GM19463 (cell line): ENCODE results near the gene CAPZA1.

Experiments used
- ATAC-seq: cut with Tn5 transposase; IDR thresholded peaks from one replicate; pipeline ENCODE4 v1.9.1; 2021; ENCODE audit warnings: mild to moderate bottlenecking, moderate library complexity; ENCODE audit not compliant: unreplicated experiment

The CAPZA1 gene

DNA sequence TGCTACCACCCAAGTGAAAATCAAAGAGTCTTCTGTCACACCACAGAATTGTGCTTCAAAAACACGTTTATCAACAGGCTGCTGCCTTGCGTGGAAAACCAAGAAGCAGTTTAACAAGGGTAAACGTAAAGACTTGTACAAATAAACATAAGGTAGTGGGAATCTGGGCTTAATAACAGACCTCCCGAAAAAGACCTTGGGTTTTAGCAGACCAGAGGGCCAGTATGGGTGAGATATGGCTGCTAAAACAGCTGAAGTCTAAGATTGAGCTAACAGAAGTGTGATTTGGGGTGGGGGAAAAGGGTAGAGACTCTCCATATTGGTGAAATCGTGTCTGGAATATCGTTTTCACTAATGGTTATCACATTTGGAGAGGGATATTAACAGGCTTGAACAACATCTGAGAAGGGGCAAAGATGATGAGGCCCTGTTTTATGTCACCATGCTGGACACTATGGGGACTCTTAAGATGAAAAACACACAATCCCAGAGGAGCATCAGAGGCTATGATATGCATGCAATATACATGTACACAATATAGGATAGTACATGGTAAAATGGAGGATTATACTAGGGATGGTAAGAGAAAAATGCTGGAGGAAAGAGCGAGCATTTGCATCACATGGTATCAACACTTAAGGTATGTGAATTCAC, 56.2 kb downstream of the CAPZA1 start:
- no peak for ATAC-seq

DNA sequence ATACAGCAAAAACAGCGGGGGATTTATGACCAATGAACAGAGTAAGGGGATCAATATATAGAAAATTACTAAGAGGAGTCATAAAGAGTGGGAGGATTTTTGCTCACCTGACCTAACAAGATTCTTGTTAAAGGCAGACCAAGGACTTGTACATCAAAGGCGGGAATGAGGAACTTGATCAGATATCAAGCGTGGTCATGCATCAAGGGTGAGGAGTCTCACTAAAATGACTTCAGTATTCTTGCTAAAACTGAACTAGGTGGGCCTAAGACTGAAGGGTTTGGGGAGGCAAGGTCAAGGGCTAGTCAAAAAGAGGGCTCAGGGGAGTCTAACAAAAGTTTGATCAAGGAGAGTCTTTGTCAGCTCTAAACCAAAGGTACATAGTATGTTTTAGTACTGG, 56.9 kb downstream of the CAPZA1 start:
- ATAC-seq = no peak

DNA sequence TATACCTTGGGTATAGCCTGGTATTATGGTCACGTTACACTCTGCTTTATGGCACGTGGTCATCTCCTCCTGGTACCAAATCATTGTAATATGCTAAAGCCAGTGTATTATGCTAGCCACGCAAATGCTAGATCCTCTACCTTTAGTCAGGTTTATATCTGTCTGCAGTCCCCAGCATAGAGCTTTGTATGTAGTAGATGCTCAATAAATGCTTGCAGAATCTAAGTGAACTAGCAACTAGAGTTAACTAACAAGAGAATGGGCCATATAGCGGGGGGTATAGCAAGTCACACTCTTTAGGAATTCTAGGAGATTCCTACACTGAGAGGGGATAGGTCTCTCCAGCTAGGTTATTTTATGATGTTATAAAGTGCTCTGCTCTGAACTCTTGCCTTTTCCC, 57.9 kb downstream of the CAPZA1 start:
- ATAC-seq = no peak

DNA sequence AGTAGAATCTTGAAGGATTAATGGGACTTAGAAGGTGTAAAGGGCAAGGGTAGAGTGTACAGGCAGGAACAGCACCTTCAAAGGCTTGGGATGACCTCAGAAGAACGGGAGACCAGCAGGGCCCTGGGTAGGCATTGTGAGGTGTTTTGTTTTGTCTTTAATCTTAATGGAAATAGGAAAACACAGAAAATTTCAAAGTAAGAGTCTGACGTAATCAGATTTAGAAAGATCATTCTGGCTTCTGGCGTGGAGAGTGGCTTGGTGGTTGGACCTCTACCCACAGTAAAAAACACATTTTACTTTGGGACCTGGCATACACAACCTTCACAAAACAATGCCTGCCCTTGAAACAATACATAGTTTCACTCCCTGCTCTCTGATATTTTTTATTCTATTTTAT, 59.0 kb downstream of the CAPZA1 start:
- ATAC-seq = no peak

DNA sequence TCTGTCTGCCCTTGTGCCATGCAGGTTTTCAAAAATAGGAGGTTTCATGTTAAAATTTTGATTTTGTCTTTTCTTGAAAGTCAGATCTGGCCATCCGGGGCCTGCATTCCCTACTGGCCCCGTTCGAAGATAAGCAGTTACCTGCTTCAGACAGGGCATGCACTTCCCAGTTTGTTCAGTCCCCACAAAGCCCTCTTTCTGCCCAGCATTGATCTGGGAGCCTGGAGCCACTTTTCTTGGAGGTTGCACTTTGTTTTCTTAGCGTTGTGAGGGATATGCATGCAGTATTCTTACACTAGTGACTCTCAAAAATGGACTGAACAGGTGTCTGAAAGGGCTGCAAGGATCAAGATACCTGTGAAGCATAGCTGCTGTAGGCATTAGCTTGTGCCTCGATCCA, 66.3 kb downstream of the CAPZA1 start:
- ATAC-seq = no peak

DNA sequence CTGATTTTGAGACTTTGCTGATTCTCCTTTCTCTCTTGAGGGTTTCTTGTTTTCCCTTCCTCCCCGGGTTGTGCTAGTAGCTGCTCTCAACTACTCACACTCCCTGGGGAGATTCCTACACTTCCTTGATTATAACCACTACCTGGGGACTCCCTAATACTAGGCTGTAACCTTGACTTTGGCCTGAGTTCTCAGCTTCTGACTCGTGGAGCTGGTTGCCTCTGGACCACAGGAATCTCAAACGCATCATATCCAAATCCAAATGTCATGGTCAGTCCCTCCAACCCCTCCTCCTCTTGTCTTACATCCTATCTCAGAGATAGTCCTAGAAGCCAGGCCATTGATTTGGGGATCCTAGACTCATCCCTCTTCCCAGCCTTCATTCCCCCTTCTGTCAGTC, 66.8 kb downstream of the CAPZA1 start:
- ATAC-seq = no peak

DNA sequence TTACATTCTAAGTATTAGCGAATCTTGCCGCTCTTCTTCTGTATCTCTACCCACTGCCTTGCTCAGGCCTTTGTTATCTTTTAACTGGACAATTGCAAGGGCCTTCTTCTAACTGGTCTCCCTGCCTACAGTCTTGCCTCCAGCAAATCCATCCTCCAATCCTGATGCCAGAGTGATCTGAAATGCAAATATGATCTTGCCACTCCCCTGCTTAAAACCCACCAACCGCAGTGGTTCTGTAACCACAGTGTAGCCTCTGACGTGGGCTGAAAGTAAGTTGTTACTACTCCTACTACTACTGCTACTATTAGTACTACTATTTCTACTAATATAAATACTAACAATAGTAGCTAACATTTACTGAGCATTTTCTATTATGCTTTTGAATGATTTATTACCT, 67.2 kb downstream of the CAPZA1 start:
- no peak for ATAC-seq

DNA sequence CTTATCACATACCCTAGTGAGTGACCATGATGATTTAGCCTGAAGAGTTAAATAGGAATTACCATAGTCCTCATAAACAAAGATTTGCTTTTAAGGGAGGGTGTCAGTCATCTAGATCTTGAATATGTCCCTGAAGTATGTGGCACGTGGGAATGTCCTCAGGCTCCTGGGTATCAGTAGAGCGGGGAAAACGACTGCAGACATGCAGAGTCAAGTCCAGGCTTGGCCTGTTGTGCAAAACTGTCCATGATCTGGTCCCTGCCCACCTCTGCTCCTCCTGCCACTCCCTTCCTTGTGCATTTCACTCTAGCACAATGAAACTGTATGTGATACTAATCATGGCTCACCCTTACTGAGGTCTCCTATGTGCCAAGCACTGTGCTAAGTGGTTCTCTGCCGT, 67.7 kb downstream of the CAPZA1 start:
- no peak for ATAC-seq

DNA sequence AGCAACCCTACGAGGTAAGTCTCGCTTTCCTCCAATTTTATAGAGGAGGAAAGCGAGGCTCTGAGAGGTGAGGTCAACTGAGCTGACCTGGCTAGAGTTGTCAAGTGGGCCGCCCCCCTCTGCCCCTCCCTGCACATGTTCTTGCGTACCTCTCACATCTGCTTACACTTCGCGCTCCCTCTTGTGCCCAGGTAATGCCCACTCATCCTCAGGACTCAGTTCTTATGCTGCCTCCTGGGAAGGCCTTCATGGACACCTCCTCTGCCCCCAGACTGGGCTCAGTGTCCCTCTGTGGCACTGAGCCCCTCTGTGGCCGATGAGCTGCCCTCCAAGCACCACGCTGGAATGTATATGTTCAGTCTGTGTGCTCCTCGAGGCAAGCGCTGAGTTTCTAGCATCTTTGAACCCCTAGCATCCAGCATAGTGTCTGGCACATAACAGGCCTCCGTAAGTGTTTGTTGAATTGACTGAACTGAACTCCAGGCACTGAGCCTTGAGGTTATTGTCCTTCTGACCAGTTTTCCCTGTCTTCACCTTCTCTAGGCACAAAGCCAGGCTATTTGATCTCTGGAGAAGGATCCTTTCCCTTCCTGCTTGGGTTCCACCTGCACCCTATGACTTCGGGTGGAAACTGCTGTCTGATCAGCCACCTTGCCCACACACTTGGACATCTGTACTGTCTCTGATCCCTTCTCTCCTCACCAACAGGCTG, 68.3 kb downstream of the CAPZA1 start:
- ATAC-seq = no peak

DNA sequence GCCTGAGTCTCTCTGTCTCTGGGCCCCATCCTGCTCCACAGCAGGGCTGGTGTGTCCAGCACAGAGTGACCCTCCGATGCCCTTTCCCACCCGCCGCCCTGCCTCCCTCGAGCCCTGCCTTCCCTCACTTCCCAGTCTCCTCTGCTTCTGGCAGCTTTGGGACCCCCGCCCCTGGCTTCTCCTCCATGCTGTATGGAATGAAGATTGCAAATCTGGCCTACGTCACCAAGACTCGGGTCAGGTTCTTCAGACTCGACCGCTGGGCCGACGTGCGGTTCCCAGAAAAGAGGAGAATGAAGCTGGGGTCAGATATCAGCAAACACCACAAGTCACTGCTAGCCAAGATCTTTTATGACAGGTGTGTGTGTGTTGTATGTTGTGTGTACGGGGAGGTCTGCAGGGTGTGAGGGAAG, 69.2 kb downstream of the CAPZA1 start:
- no peak for ATAC-seq

DNA sequence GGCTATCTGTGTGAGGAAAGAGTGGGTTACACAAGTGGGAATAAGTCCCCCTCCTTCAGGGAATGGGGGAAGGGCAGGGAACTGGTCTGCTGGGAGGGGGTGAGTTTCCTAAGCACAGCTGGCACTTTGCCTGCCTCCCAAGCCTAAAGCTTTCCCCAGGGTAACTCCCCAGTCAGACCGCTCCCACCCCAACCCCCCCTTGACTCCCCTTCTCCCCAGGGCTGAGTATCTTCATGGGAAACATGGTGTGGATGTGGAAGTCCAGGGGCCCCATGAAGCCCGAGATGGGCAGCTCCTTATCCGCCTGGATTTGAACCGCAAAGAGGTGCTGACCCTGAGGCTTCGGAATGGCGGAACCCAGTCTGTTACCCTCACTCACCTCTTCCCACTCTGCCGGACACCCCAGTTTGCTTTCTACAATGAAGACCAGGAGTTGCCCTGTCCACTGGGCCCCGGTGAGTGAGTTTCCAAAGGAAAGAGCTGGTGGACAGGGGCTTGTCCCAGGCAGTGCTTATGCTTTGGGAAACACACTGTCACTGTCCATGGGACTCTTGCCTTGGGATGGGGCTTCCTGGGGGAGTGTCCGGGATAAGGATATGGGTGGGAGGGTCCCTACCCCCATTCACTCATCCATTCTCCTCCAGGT, 69.7 kb downstream of the CAPZA1 start:
- no peak for ATAC-seq

DNA sequence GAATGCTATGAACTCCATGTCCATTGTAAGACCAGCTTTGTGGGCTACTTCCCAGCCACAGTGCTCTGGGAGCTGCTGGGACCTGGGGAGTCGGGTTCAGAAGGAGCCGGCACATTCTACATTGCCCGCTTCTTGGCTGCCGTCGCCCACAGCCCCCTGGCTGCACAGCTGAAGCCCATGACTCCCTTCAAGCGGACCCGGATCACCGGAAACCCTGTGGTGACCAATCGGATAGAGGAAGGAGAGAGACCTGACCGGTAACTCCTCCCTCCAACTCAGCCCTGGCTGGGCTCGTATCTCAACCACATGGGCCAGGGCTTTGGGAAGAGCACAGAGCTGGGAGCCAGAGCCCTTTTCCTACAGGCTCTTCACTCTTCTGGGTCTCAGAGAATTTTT, 70.2 kb downstream of the CAPZA1 start:
- no peak for ATAC-seq

DNA sequence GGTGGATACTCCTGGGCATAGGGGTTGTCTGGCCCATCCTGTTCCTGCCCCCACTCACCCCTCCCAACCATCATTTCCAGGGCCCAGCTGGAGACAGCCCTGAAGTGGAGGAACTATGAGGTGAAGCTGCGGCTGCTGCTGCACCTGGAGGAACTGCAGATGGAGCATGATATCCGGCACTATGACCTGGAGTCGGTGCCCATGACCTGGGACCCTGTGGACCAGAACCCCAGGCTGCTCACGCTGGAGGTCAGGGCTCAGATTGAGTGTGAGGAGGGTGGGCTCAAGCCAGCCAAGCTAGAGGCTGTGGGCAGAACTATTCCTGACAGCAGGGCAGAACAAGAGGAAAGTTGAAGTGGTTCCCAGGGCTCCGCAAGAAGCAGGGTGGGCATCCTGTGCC, 73.0 kb downstream of the CAPZA1 start:
- no peak for ATAC-seq

DNA sequence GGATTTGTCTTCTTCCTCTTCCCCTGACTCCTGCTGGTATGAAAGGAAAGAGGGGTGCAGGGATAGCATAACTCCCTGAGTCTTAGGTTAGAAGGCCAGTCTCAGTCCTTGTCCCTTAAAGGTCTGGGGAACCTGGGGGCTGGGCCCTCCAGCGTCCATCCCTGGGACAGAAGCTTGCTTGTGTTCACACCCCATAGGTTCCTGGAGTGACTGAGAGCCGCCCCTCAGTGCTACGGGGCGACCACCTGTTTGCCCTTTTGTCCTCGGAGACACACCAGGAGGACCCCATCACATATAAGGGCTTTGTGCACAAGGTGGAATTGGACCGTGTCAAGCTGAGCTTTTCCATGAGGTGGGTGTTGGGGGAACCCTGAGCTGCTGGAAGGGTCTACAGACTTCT, 74.2 kb downstream of the CAPZA1 start:
- no peak for ATAC-seq

DNA sequence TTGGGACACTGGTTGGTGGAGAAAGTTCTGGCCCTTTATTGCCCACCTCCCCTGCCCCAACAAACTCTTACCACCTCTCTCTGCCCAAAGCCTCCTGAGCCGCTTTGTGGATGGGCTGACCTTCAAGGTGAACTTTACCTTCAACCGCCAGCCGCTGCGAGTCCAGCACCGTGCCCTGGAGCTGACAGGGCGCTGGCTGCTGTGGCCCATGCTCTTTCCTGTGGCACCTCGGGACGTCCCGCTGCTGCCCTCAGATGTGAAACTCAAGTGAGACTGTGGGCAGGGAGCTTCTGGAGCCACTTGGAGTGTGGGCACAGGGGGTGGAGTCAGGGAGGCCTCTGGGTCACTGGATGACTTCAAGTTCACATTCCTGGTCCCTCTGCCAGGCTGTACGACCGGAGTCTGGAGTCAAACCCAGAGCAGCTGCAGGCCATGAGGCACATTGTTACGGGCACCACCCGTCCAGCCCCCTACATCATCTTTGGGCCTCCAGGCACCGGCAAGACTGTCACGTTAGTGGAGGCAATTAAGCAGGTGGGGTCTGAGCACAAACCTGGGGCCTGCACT, 74.8 kb downstream of the CAPZA1 start:
- ATAC-seq = no peak

DNA sequence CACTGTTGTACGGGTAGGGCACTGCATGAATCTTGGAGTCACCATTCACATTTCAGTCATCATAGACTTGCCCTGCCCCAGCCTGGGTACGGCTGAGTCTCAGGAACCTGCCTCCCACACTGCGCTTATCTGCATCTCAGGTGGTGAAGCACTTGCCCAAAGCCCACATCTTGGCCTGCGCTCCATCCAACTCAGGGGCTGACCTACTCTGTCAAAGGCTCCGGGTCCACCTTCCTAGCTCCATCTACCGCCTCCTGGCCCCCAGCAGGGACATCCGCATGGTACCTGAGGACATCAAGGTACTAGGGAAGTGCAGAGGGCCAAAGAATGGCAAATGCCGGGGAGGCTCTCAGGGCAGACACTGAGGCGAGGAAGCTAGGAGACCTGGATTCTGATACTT, 75.6 kb downstream of the CAPZA1 start:
- no peak for ATAC-seq

DNA sequence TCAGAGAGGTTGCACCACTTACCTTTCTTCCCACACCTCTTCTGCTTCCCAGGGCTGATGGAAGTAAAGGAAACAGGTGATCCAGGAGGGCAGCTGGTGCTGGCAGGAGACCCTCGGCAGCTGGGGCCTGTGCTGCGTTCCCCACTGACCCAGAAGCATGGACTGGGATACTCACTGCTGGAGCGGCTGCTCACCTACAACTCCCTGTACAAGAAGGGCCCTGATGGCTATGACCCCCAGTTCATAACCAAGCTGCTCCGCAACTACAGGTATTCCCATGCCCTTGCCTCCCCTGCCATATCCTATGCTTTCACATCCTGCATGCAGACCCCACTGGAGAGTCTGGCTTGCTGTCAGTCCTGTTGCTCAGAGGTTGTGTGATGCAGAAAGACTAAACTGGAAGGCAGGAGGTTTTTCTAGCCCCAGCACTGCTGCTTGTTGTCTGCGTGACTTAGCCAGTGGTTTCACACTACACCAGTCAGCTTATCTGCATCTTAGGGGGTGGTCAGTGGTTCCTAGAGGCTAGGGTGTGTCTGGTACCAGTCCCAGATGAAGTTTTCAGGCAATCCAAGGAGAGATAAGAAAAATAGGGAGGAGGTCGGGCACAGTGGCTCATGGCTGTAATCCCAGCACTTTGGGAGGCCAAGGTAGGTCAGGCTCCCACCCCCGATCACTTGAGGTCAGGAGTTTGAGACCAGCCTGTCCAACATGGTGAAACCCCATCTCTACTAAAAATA, 77.1 kb downstream of the CAPZA1 start:
- no peak for ATAC-seq

DNA sequence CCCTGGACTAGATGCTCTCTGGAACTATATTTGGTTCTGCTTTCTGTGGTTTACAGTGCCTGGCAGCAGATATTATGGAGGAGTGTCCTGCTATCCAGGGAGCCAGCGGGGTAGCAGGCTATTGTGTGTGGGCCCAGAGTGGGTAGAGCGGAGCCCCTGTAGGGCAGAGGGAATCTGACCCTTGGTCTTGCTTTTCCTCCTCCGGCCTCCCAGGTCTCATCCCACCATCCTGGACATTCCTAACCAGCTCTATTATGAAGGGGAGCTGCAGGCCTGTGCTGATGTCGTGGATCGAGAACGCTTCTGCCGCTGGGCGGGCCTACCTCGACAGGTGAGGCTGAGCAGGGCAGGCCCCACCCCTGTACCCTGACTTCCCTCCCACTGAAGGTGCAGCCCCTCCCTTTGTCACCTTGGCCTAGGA, 78.2 kb downstream of the CAPZA1 start:
- ATAC-seq = no peak

DNA sequence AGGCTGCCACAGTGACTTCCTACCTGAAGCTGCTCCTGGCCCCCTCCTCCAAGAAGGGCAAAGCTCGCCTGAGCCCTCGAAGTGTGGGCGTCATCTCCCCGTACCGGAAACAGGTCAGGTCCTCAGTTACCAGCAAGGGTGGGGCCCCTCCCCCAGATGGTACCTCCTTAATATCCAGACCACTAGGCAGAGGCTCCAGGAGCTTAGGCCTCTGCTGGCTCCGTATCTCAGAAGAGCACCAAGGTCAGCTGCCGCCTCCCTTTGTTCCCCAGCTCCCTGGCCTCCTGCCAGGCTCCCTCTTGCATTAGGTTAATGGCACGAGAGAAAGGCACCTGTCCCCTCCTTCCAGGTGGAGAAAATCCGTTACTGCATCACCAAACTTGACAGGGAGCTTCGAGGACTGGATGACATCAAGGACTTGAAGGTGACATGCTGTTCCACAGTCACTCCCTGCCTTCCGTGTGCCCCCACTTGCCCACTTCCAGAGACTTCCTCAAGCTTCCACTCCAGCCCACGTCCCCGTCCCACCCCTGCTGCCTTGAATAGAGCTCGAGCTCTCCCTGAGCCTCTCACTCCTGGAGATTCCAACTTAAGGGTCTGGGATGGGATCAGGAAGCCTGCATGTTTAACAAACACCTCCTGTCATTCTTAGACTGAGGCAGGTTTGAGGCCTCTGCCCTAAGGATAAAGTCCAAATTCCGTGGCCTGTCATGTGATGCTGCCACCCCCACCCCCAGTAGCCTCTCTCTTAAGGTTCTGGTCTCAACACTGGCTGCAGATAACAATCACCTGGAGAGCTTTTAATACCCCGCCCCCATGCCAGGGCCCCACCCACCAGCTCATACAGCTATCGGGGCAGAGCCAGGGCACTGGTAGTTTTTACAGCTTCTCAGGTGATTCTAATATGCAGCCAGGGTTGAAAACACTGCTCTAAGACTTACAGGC, 79.0 kb downstream of the CAPZA1 start:
- ATAC-seq = no peak

DNA sequence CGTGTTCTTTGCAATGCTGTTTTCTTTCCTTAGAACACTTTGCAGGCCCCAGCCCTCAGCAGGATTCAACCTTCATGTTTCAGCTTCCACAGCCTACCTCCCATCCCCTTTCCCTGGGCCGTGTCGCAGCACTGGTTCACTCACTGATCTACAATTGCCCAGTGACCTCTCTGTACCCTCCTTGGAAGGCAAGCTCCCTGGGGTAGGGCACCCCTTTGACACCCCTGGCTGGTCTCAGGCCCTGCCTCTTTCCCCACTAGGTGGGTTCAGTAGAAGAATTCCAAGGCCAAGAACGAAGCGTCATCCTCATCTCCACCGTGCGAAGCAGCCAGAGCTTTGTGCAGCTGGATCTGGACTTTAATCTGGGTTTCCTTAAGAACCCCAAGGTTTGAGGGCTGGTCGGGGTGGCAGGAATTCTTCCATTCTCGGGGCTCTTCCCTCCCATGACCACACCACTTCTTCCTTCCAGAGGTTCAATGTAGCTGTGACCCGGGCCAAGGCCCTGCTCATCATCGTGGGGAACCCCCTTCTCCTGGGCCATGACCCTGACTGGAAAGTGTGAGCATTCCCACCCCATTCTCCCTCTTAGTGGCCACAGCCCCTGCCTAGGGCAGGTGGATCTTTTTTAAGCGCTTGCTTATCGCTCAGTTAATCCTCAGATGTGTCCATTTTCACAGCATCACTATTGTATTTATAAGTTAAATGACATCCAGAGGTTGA, 80.0 kb downstream of the CAPZA1 start:
- no peak for ATAC-seq
